Measurements from ENCODE around the gene SLC22A2.

- TF ChIP-seq CTCF (IDR thresholded peaks at IDR 0.05), result no peak
- no peak for TF ChIP-seq POLR2A (IDR thresholded peaks at IDR 0.05)
Measured at GRCh38 chr6:160203953-160204352, 54.7 kb downstream of the SLC22A2 start.
